K562 (cell line): Measurements from ENCODE around the gene SYNJ2. TPM values are rescaled to one million over a fixed set of nuclear protein-coding genes. Genes with fewer than 3 reads are reported as not detected.

ENCODE experiments used
- CCAR2 ChIP-seq: fragments of 200-400 bp; formaldehyde crosslinking; IDR thresholded peaks from 2 replicates; pipeline ENCODE4 v1.6.1; 2017; ENCODE audit warnings: mild to moderate bottlenecking, low read depth, low read length
- DACH1 ChIP-seq: fragments of 450-650 bp; IDR thresholded peaks from 2 replicates; pipeline ENCODE4 v1.6.1; 2018; ENCODE audit not compliant: partially characterized antibody
- FOXK1 ChIP-seq: sonication (generic); formaldehyde crosslinking; IDR thresholded peaks from 2 replicates; pipeline ENCODE4 v1.8.0; 2022; ENCODE audit warnings: missing genetic modification reagents, mild to moderate bottlenecking, borderline replicate concordance
- GATAD2A ChIP-seq: fragments of 450-650 bp; IDR thresholded peaks from 2 replicates; pipeline ENCODE4 v1.6.1; 2017
- HLTF ChIP-seq: fragments of 450-650 bp; IDR thresholded peaks from 2 replicates; pipeline ENCODE4 v1.6.1; 2016
- L3MBTL2 ChIP-seq: fragments of 450-650 bp; IDR thresholded peaks from 2 replicates; pipeline ENCODE4 v1.6.1; 2016; ENCODE audit warnings: mild to moderate bottlenecking, moderate library complexity
- NBN ChIP-seq: fragments of 450-650 bp; IDR thresholded peaks from 2 replicates; pipeline ENCODE4 v1.6.1; 2016; ENCODE audit warnings: low read depth, mild to moderate bottlenecking
- NFIX ChIP-seq: fragments of 250-450 bp; sonication (Bioruptor Pico); IDR thresholded peaks from 2 replicates; pipeline ENCODE4 v1.4.0; 2020; ENCODE audit warnings: low read depth, mild to moderate bottlenecking, moderate library complexity
- PML ChIP-seq: IDR thresholded peaks from 2 replicates; pipeline ENCODE4 v1.6.1; 2012; ENCODE audit warnings: low read length, inconsistent platforms
- RAD51 ChIP-seq: fragments of 450-650 bp; IDR thresholded peaks from 2 replicates; pipeline ENCODE4 v1.7.1; 2016; ENCODE audit warnings: low read depth, mild to moderate bottlenecking, borderline replicate concordance
- TAF1 ChIP-seq: IDR thresholded peaks from 2 replicates; pipeline ENCODE4 v1.6.1; 2011; ENCODE audit warnings: mild to moderate bottlenecking, low read length, moderate library complexity; ENCODE audit not compliant: insufficient read depth, control insufficient read depth, severe bottlenecking; ENCODE audit errors: extremely low read depth
- TGIF2 ChIP-seq: sonication (generic); formaldehyde crosslinking; IDR thresholded peaks from 2 replicates; pipeline ENCODE4 v1.8.1; 2022; ENCODE audit warnings: mild to moderate bottlenecking, missing genetic modification reagents, moderate library complexity
- ZNF785 ChIP-seq: fragments of 250-450 bp; sonication (Bioruptor Pico); IDR thresholded peaks from 2 replicates; pipeline ENCODE4 v1.4.0; 2020; ENCODE audit warnings: mild to moderate bottlenecking
- polyA plus RNA-seq, 8 experiments: library from polyadenylated mRNA; depleted of rRNA in 4 of 8; stranded (reverse) in 5 of 8; unstranded in 3 of 8; fragments of >200 nt; fragmentation: Nextera tagmentation in 2 of 8; fragmentation: Illumina TruSeq in 1 of 8; extraction: Ambion mirVana in 2 of 8; extraction: Trizol in 1 of 8; gene quantifications; 2 replicates each; pipeline versions ENCODE4 v1.2.1 to v1.2.3, GENCODE V29; 2011 to 2014; ENCODE audit warnings: inconsistent platforms in 1 of 8, missing spikeins in 1 of 8
- total RNA-seq, 7 experiments: library from RNA; depleted of rRNA in 6 of 7; stranded (reverse); fragments of >200 nt in 6 of 7; fragmentation: Illumina TruSeq in 2 of 7; extraction: Trizol in 2 of 7; gene quantifications; 2 replicates each; pipeline versions ENCODE4 v1.2.1 to v1.2.3, GENCODE V29; 2011 to 2021; ENCODE audit warnings: low replicate concordance in 1 of 7
- TF ChIP-seq, protein P1 (sequence below): sonication (generic); formaldehyde crosslinking; IDR thresholded peaks from 2 replicates; pipeline ENCODE4 v1.8.0; 2022; ENCODE audit warnings: mild to moderate bottlenecking, missing genetic modification reagents
- TF ChIP-seq, protein P2 (sequence below): fragments of 450-650 bp; conservative IDR thresholded peaks from 2 replicates; pipeline ENCODE4 v1.6.1; 2016; ENCODE audit warnings: missing genetic modification characterization, low read depth, mild to moderate bottlenecking, missing compliant biosample characterization, moderate library complexity
- TF ChIP-seq, protein P3 (sequence below): fragments of 450-650 bp; IDR thresholded peaks from 2 replicates; pipeline ENCODE4 v1.6.1; 2018; ENCODE audit warnings: mild to moderate bottlenecking, low read depth; ENCODE audit not compliant: partially characterized antibody
- TF ChIP-seq, protein P4 (sequence below): fragments of 250-450 bp; sonication (Bioruptor Pico); IDR thresholded peaks from 2 replicates; pipeline ENCODE4 v1.5.0; 2021
- TF ChIP-seq, protein P5 (sequence below): fragments of 450-650 bp; IDR thresholded peaks from 2 replicates; pipeline ENCODE4 v1.6.1; 2016; ENCODE audit warnings: mild to moderate bottlenecking

The SYNJ2 gene
- total and polyA plus RNA-seq, 9 of the 15 experiments (the other 6 are each of a cell fraction or from before 2014, with no cell fraction given) = 3.0 to 27.7 (median 17.8) TPM

DNA sequence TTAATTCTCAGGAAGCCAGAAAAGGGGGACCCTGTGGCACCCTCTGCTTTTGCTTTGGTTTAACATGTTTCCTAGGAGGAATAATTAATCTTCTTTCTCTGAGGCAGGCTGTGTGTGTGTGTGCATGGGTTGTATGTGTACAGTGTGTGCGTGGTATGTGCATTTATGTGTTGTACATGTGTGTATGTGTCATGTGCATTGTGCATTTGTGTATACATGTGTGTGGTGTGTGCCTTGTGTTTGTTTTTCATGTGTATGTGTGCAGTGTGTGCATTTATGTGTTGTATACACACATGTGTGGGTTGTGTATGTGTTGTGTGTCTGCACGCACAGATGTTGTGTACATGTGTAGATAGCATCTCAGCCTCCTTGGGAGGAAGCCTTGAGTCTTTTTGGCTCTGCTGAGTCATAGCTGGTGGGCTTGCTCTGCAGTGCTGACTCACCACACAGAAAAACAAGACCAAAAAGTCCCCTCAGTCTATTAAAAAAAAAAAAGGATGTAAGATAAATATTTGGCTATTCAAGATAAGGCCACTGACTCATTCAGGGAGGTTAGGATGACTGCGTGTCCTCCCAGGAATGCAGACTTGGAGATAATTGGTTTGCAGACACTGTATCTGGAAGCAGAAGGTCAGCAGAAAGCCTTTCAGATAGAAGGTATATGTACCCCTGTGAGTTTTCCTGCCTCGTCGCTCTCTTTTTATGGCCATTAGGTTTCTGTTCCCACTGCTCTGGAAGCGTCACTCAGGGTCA is 58.6 kb downstream of the SYNJ2 start (continued):
- TF ChIP-seq, protein P1, sequence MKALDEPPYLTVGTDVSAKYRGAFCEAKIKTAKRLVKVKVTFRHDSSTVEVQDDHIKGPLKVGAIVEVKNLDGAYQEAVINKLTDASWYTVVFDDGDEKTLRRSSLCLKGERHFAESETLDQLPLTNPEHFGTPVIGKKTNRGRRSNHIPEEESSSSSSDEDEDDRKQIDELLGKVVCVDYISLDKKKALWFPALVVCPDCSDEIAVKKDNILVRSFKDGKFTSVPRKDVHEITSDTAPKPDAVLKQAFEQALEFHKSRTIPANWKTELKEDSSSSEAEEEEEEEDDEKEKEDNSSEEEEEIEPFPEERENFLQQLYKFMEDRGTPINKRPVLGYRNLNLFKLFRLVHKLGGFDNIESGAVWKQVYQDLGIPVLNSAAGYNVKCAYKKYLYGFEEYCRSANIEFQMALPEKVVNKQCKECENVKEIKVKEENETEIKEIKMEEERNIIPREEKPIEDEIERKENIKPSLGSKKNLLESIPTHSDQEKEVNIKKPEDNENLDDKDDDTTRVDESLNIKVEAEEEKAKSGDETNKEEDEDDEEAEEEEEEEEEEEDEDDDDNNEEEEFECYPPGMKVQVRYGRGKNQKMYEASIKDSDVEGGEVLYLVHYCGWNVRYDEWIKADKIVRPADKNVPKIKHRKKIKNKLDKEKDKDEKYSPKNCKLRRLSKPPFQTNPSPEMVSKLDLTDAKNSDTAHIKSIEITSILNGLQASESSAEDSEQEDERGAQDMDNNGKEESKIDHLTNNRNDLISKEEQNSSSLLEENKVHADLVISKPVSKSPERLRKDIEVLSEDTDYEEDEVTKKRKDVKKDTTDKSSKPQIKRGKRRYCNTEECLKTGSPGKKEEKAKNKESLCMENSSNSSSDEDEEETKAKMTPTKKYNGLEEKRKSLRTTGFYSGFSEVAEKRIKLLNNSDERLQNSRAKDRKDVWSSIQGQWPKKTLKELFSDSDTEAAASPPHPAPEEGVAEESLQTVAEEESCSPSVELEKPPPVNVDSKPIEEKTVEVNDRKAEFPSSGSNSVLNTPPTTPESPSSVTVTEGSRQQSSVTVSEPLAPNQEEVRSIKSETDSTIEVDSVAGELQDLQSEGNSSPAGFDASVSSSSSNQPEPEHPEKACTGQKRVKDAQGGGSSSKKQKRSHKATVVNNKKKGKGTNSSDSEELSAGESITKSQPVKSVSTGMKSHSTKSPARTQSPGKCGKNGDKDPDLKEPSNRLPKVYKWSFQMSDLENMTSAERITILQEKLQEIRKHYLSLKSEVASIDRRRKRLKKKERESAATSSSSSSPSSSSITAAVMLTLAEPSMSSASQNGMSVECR (CRISPR knock-in tag) = no peak
- TF ChIP-seq TGIF2 (no peak), PML (peak; percentile 8; the same call in 1 of the 2 replicates), TAF1 (peak; percentile 28), GATAD2A (0 out of 2 replicates have a peak, but pooled peaks have one; percentile 96), HLTF (peak; percentile 98), FOXK1 (CRISPR knock-in tag) (no peak), RAD51 (peak; percentile 38; the same call in 1 of the 2 replicates), NFIX (CRISPR knock-in tag) (no peak), ZNF785 (CRISPR knock-in tag) (no peak), CCAR2 (no peak), L3MBTL2 (peak; percentile 52), NBN (peak; percentile 97), DACH1 (peak; percentile 98)
- TF ChIP-seq, protein P2, sequence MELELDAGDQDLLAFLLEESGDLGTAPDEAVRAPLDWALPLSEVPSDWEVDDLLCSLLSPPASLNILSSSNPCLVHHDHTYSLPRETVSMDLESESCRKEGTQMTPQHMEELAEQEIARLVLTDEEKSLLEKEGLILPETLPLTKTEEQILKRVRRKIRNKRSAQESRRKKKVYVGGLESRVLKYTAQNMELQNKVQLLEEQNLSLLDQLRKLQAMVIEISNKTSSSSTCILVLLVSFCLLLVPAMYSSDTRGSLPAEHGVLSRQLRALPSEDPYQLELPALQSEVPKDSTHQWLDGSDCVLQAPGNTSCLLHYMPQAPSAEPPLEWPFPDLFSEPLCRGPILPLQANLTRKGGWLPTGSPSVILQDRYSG (tag) = 0 out of 2 replicates have a peak, but pooled peaks have one; percentile 6
- TF ChIP-seq, protein P3, sequence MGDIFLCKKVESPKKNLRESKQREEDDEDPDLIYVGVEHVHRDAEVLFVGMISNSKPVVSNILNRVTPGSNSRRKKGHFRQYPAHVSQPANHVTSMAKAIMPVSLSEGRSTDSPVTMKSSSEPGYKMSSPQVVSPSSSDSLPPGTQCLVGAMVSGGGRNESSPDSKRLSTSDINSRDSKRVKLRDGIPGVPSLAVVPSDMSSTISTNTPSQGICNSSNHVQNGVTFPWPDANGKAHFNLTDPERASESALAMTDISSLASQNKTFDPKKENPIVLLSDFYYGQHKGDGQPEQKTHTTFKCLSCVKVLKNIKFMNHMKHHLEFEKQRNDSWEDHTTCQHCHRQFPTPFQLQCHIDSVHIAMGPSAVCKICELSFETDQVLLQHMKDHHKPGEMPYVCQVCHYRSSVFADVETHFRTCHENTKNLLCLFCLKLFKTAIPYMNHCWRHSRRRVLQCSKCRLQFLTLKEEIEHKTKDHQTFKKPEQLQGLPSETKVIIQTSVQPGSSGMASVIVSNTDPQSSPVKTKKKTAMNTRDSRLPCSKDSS = peak; percentile 10
- TF ChIP-seq, protein P4, sequence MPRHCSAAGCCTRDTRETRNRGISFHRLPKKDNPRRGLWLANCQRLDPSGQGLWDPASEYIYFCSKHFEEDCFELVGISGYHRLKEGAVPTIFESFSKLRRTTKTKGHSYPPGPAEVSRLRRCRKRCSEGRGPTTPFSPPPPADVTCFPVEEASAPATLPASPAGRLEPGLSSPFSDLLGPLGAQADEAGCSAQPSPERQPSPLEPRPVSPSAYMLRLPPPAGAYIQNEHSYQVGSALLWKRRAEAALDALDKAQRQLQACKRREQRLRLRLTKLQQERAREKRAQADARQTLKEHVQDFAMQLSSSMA (CRISPR knock-in tag) = no peak
- TF ChIP-seq, protein P5, sequence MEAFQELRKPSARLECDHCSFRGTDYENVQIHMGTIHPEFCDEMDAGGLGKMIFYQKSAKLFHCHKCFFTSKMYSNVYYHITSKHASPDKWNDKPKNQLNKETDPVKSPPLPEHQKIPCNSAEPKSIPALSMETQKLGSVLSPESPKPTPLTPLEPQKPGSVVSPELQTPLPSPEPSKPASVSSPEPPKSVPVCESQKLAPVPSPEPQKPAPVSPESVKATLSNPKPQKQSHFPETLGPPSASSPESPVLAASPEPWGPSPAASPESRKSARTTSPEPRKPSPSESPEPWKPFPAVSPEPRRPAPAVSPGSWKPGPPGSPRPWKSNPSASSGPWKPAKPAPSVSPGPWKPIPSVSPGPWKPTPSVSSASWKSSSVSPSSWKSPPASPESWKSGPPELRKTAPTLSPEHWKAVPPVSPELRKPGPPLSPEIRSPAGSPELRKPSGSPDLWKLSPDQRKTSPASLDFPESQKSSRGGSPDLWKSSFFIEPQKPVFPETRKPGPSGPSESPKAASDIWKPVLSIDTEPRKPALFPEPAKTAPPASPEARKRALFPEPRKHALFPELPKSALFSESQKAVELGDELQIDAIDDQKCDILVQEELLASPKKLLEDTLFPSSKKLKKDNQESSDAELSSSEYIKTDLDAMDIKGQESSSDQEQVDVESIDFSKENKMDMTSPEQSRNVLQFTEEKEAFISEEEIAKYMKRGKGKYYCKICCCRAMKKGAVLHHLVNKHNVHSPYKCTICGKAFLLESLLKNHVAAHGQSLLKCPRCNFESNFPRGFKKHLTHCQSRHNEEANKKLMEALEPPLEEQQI = no peak
